Endothelial cell of umbilical vein (primary cell): ENCODE results near the gene SLC22A4. TPM values are rescaled to one million over a fixed set of nuclear protein-coding genes. Genes with fewer than 3 reads are reported as not detected.

Experiments used
- BruUV-seq: library from RNA; stranded (reverse); fragments of 400-500 nt; replicated peaks from 2 replicates; lab custom pipeline; 2021; lab: Mats Ljungman, UMichigan
- CTCF ChIA-PET: fragments of 300-600, 350-600 bp; sonication (Branson Sonifier 250); formaldehyde crosslinking; loops from one replicate; lab custom pipeline; 2021; ENCODE audit warnings: antibody characterized with exemption, inconsistent platforms; lab: Charles Lee
- POLR2A ChIA-PET: fragments of 300-600, 350-600 bp; sonication (Branson Sonifier 250); formaldehyde crosslinking; loops from one replicate; lab custom pipeline; 2021; ENCODE audit warnings: antibody characterized with exemption, inconsistent platforms; lab: Charles Lee
- DNase-seq: peaks from one replicate; pipeline ENCODE4 v3.0.0-alpha.2; 2011; ENCODE audit warnings: low read depth, low spot score
- FAIRE-seq: peaks from 2 replicates; lab custom pipeline; 2011; peaks lifted over from hg19 to GRCh38; lab: Jason Lieb, UNC
- H2AFZ ChIP-seq: 2 replicates; pipeline ENCODE4 v1.6.0; 2012; ENCODE audit warnings: low read depth, low read length, control low read depth, inconsistent platforms
- H3K27ac ChIP-seq: 2 replicates; pipeline ENCODE4 v1.5.1; 2011; ENCODE audit warnings: low read depth, mild to moderate bottlenecking, control low read depth, low read length, moderate library complexity; ENCODE audit not compliant: insufficient read depth
- H3K27me3 ChIP-seq, 2 experiments: 2 replicates each; pipeline versions ENCODE4 v1.6.0 to v1.6.1; 2011; ENCODE audit warnings: low read length in 2 of 2, mixed read lengths in 1 of 2; ENCODE audit not compliant: control insufficient read depth in 2 of 2, insufficient read depth in 2 of 2
- H3K36me3 ChIP-seq, 2 experiments: 2 replicates in 1 of 2; 3 replicates in 1 of 2; pipeline ENCODE4 v1.5.1; 2011; ENCODE audit warnings: low read length in 2 of 2, mild to moderate bottlenecking in 1 of 2, moderate library complexity in 1 of 2; ENCODE audit not compliant: control insufficient read depth in 2 of 2, insufficient read depth in 2 of 2; ENCODE audit errors: extremely low read depth in 1 of 2
- H3K4me1 ChIP-seq: 3 replicates; pipeline ENCODE4 v1.5.1; 2011; ENCODE audit warnings: mild to moderate bottlenecking, low read length; ENCODE audit not compliant: control insufficient read depth, insufficient read depth; ENCODE audit errors: extremely low read depth
- H3K4me2 ChIP-seq: 2 replicates; pipeline ENCODE4 v1.6.1; 2011; ENCODE audit warnings: low read length, control low read depth, mixed read lengths; ENCODE audit not compliant: insufficient read depth
- H3K4me3 ChIP-seq, 3 experiments: fragments of 200-600 bp in 1 of 3; sonication (generic), shearing (Covaris generic) in 1 of 3; replicated peaks in 1 of 3; 2 replicates each; pipeline ENCODE4 v1.5.1; 2011 to 2016; ENCODE audit warnings: control low read depth in 3 of 3, low read length in 3 of 3, mild to moderate bottlenecking in 2 of 3, inconsistent platforms in 1 of 3, low read depth in 1 of 3, moderate library complexity in 1 of 3; ENCODE audit not compliant: insufficient read depth in 1 of 3
- H3K79me2 ChIP-seq: 2 replicates; pipeline ENCODE4 v1.6.0; 2012; ENCODE audit warnings: low read length, inconsistent platforms; ENCODE audit not compliant: control insufficient read depth, insufficient read depth
- H3K9ac ChIP-seq: replicated peaks from 2 replicates; pipeline ENCODE3; 2011; ENCODE audit warnings: low read length, control low read depth; ENCODE audit not compliant: insufficient read depth; ENCODE audit errors: extremely low read depth
- H3K9me1 ChIP-seq: replicated peaks from 3 replicates; pipeline ENCODE4 v1.6.0; 2011; ENCODE audit warnings: mild to moderate bottlenecking, low read length; ENCODE audit not compliant: control insufficient read depth, insufficient read depth; ENCODE audit errors: extremely low read depth
- H3K9me3 ChIP-seq: replicated peaks from 2 replicates; pipeline ENCODE4 v1.5.1; 2012; ENCODE audit warnings: low read length, inconsistent platforms; ENCODE audit not compliant: control insufficient read depth, insufficient read depth
- H4K20me1 ChIP-seq: replicated peaks from 2 replicates; pipeline ENCODE3; 2011; ENCODE audit warnings: mild to moderate bottlenecking, low read length; ENCODE audit not compliant: control insufficient read depth, insufficient read depth; ENCODE audit errors: extremely low read depth
- CTCF ChIP-seq, 2 donors: IDR thresholded peaks; 1 replicate in 1 of 2; 2 replicates in 1 of 2; pipeline ENCODE4 v1.5.1; 2011; ENCODE audit warnings: low read length in 2 of 2, mild to moderate bottlenecking in 2 of 2, moderate library complexity in 2 of 2, control low read depth in 1 of 2, inconsistent platforms in 1 of 2, low read depth in 1 of 2; ENCODE audit not compliant: insufficient read depth in 1 of 2; ENCODE audit errors: extremely low read depth in 1 of 2
- EZH2 ChIP-seq: IDR thresholded peaks from 2 replicates; pipeline ENCODE4 v1.6.1; 2012; ENCODE audit warnings: borderline replicate concordance, low read depth, mild to moderate bottlenecking, moderate library complexity, low read length, inconsistent platforms; ENCODE audit not compliant: severe bottlenecking
- FOS ChIP-seq: IDR thresholded peaks from 2 replicates; pipeline ENCODE4 v1.6.1; 2011; ENCODE audit warnings: mild to moderate bottlenecking, low read length, moderate library complexity, borderline replicate concordance; ENCODE audit not compliant: insufficient read depth
- GATA2 ChIP-seq: IDR thresholded peaks from 2 replicates; pipeline ENCODE4 v1.7.0; 2011; ENCODE audit warnings: low read depth, mild to moderate bottlenecking, moderate library complexity, mixed read lengths, low read length; ENCODE audit not compliant: insufficient read length, insufficient read depth
- JUN ChIP-seq: IDR thresholded peaks from 2 replicates; pipeline ENCODE4 v1.6.1; 2011; ENCODE audit warnings: borderline replicate concordance, low read depth; ENCODE audit not compliant: insufficient read length, insufficient read depth
- MYC ChIP-seq: IDR thresholded peaks from one replicate; pipeline ENCODE4 v1.6.1; 2011; ENCODE audit warnings: mild to moderate bottlenecking, low read depth, low read length
- POLR2A ChIP-seq: IDR thresholded peaks from 2 replicates; pipeline ENCODE4 v1.6.1; 2012; ENCODE audit warnings: low read depth, mild to moderate bottlenecking, control low read depth, low read length
- POLR2AphosphoS5 ChIP-seq: IDR thresholded peaks from 2 replicates; pipeline ENCODE4 v1.6.1; 2012; ENCODE audit warnings: low read depth, mild to moderate bottlenecking, control low read depth, low read length, moderate library complexity; ENCODE audit not compliant: insufficient read depth
- dilution Hi-C: fragments of 300-500 bp; cut with MboI; formaldehyde crosslinking; loops from one replicate; pipeline ENCODE4 v1.15.0; 2019; ENCODE audit warnings: low sequenced_read_pairs; ENCODE audit not compliant: extremely low pct_ligation_motif_present
- intact Hi-C: fragments of 100-400 bp; cut with micrococcal nuclease; formaldehyde crosslinking; loops from one replicate; pipeline ENCODE4 v1.10.0; 2022
- polyA plus RNA-seq, 4 experiments: library from polyadenylated mRNA; depleted of rRNA in 3 of 4; stranded (reverse) in 3 of 4; unstranded in 1 of 4; fragments of >200 nt; gene quantifications; 2 replicates each; pipeline versions ENCODE4 v1.2.1 to v1.2.3, GENCODE V29; 2011 to 2012; ENCODE audit warnings: missing spikeins in 1 of 4
- total RNA-seq: library from RNA; stranded (reverse); gene quantifications from 2 replicates; pipeline ENCODE4 v1.2.3, GENCODE V29; 2021
- TF ChIP-seq, protein P1 (sequence below): IDR thresholded peaks from 2 replicates; pipeline ENCODE4 v1.6.1; 2011; ENCODE audit not compliant: insufficient read depth, insufficient read length

SLC22A4 gene
- total and polyA plus RNA-seq, 2 donors (not counting 3 experiments of a cell fraction or from before 2014, with no cell fraction given): 4.9 to 6.9 TPM

GRCh38 chr5:132274050-132274792 is 20.0 kb upstream of the SLC22A4 start:
- FAIRE-seq: no peak
- POLR2A ChIA-PET: no interaction called here
- no TSS peak for BruUV-seq
- dilution Hi-C loops: no loop called here
- no peaks in the 10 kb centered on the region for H3K9me1 ChIP-seq
- intact Hi-C loops: loop anchor here (5.0 kb wide), 1 partner anchor 37 kb away; no protein-coding TSS in a partner anchor
- H4K20me1 ChIP-seq: no peaks in the 10 kb centered on the region
- no peaks in the 10 kb centered on the region for H3K27me3 ChIP-seq
- CTCF ChIA-PET: interaction anchor here (3.1 to 4.3 kb wide), 2 partner anchors 19 to 36 kb away, joined by 23 to 35 read pairs; partner anchors contain the start of gene SLC22A4
- H3K4me3 ChIP-seq: no peak overlapping the region
- no peak overlapping the region for H3K4me2 ChIP-seq
- TF ChIP-seq EZH2: no peak
- TF ChIP-seq POLR2AphosphoS5: no peak
- TF ChIP-seq FOS: no peak
- no peak for TF ChIP-seq JUN
- no peak for TF ChIP-seq GATA2
- TF ChIP-seq, protein P1, sequence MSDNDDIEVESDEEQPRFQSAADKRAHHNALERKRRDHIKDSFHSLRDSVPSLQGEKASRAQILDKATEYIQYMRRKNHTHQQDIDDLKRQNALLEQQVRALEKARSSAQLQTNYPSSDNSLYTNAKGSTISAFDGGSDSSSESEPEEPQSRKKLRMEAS: no peak
- no peak for TF ChIP-seq POLR2A
- no peak for TF ChIP-seq CTCF (IDR thresholded peaks at IDR 0.05; ENCODE audit: extremely low read depth in 1 of 2, insufficient read depth in 1 of 2, low read depth in 1 of 2, low read length in 2 of 2)
- TF ChIP-seq MYC: no peak
- no peaks in the 10 kb centered on the region for H3K4me1 ChIP-seq
- H3K9ac ChIP-seq: no peak overlapping the region
- no peak overlapping the region for H2AFZ ChIP-seq
- no peak for DNase-seq
- H3K9me3 ChIP-seq: no peaks in the 10 kb centered on the region
- no peak overlapping the region for H3K27ac ChIP-seq
- no peaks in the 10 kb centered on the region for H3K79me2 ChIP-seq
- peaks cover 0 to 15% of the 10 kb centered on the region in 2 experiments for H3K36me3 ChIP-seq
